Smooth muscle cell of the brain vasculature (primary cell): ENCODE results near the gene RNF183.
"Not testable (repeated sequence)": the region's sequence is repeated elsewhere in the genome, so short reads cannot be mapped to it uniquely, and the experiment has no call there.

ENCODE experiments used
- DNase-seq: peaks from one replicate; pipeline ENCODE4 v3.0.0-alpha.2; 2012; ENCODE audit warnings: low read depth, low spot score

The RNF183 gene

DNA sequence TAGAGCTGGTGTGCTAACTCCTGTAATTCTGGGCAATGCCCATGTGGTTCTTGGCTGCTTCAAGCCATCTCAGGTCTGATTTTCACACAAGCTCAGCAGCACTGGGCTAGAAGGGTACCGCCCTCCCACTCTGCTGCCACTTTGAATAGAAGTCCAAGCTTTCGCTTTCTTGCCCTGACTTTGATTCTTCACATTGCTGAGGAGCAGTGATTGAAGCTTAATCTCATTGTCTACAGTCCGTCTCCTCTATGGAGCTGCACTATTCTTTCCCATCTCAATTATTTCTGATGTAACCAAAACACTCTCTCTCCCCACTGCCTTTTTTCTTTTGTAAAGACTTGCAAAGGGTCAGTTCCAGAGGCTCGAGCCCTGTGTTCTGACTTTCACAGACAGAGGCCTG lies 12.9 kb upstream of the RNF183 start:
- no peak for DNase-seq

- no peak for DNase-seq
Measured at GRCh38 chr9:113315231-113315630, 12.1 kb upstream of the RNF183 start.

- no peak for DNase-seq
Measured at GRCh38 chr9:113313261-113313660, 10.1 kb upstream of the RNF183 start.

GRCh38 chr9:113311961-113312360 lies 8.8 kb upstream of the RNF183 start:
- no peak for DNase-seq

GRCh38 chr9:113310538-113310937 lies 7.4 kb upstream of the RNF183 start:
- DNase-seq, result no peak

DNA sequence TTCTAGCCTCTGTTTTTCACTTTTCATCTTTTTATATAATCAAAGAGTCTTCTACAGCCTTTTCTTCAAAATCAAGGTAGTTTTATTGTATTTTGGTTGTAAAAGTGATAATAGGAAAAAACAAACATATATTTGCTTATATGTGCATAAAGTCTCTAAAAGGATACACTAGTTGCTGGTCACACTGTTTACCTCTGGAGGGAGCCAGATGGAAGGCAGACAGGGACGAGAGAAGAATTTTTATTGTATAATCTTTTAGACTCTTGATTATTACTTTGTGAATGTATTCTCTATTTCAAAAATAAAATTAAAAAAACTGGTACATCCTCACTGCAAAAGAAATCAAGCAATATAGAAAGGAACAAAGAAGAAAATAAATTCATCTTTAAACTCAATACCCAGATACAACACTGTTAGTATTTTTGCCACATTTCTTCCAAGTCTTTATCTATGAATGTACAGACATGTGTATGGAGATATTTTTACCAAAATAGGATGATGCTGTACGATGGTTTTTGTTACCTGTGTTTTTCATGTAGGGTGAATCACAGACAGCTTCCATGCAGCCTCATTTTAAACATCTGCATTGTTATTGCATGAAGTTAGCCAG lies 6.1 kb upstream of the RNF183 start:
- peak; percentile 13 for DNase-seq

DNA sequence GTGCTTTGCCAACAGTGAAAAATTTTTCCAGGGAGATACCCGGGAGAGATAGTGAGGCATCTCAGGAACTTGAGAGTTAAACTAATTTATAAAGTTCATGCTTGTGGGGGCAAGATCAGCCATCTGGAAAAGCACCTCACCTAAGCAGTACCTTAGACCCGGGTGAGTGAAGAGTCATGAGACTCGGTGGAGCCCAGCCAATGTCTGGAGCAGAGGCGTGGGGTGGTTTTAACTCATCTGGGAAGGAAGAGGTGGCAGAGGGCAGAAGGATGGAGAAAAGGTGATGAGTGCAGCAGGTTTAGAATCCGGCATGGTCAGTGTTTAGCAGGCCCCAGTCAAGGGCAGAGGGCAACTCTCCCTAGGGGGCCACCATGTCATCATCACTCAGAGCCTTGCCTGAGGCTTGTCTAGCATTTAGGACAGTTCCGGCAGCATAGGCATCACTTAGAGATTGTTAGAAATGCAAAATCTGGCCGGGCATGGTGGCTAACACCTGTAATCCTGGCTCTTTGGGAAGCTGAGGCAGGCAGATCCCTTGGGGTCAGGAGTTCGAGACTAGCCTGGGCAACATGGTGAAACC lies 4.3 kb upstream of the RNF183 start:
- DNase-seq, result no peak

- no peak for DNase-seq
Measured at GRCh38 chr9:113306566-113306965, 3.4 kb upstream of the RNF183 start.

GRCh38 chr9:113301548-113301947 lies 1.6 kb downstream of the RNF183 start:
- no peak for DNase-seq

DNA sequence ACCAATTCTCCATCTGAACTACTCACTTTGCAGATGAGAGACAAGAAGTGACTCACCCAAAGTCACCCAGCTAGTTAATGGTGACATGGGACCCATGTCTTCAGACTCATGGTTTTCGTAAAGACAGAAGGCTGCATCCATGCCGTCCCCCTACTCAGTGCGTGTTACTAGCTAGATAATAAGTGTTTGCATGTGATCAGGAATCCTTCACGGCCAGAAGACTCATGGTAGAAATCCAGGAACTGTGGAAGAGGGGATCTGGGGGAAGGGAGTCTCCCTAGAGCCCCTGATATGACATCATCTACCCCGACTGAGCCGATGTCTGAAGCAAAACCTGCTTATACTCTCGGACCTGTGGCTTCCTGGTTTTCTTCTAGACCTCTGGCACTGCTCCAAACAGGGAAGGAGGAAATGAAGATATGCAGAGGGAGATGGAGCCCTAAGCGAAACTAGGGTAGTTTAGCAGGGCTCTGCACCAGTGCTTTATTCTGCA lies 3.3 kb downstream of the RNF183 start:
- no peak for DNase-seq

- no peak for DNase-seq
Measured at GRCh38 chr9:113298924-113299770, 4.0 kb downstream of the RNF183 start.

GRCh38 chr9:113298311-113298710 lies 4.9 kb downstream of the RNF183 start:
- no peak for DNase-seq

DNA sequence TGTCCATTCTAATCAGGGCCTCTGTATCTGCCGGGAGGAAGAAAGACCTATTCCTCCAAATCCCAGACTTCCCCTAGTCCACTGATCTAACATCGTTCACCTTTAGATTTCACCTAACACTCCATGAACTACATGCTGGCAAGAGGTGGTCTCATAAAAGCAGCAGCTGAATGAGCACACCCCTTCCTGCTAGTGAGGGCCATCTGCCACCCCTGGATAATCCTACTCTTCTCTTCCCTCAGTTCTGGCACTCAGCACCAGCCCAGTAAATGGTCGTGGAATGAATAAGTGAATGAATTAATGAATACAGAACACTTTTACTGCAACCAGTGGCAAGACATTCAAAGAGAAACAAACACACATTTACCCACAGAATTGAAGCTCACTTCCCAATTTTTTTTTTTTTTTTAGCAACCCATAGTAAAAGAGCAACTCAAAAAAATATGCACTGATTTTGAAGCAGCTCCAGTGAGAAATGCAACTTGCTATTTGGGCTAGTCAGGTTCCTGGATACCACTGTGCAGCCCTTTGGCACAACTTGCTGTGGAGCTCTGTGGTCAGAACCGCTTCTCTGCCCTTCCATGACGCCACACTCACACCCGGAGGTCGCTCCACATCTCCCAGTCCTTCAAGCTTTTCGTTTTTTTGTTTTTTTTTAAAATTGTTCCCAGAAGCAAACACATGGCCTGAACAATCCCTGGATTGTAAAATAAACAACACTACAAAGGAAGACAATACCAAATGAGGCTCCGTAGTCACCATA lies 6.2 kb downstream of the RNF183 start:
- DNase-seq, result peak; percentile 10

DNA sequence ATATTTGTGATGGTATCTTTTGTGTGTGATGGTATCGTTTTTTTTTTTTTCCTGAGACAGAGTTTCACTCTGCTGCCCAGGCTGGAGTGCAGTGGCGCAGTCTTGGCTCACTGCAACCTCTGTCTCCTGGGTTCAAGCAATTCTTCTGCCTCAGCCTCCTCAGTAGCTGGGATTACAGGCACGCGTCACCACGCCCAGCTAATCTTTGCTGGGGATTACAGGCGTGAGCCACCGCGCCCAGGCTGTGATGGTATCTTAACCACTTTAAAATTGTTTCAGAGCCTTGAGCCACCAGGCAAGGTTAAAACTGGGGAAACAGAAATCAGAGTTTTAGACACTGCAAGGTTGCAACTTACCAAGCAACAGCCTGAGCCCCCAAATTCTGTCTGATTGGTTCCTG lies 6.9 kb downstream of the RNF183 start:
- not testable (repeated sequence) for DNase-seq

DNA sequence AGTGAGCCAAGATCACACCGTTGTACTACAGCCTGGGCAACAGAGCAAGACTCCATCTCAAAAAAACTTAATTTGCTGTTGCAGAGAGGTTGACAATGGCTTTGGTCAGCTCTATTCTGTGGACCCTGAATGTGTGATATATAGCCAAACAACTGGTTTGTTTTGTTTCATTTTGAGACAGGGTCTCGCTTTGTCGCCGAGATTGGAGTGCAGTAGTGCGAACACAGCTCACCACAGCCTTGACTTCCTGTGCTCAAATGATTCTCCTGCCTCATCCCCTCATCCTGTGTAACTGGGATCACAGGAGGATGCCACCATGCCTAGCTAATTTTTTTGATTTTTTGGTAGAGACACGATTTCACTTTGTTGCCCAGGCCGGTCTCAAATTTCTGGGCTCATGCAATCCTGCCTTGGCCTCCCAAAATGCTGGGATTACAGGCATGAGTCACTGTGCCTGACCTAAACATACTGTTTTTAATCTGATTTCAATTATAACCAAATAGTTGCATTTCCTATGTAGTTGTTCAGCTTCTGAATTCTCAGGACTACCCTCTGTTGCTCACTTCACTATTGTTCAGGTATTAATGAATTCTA lies 9.8 kb downstream of the RNF183 start:
- no peak for DNase-seq

GRCh38 chr9:113290052-113290607 lies 13.0 kb downstream of the RNF183 start:
- no peak for DNase-seq

DNA sequence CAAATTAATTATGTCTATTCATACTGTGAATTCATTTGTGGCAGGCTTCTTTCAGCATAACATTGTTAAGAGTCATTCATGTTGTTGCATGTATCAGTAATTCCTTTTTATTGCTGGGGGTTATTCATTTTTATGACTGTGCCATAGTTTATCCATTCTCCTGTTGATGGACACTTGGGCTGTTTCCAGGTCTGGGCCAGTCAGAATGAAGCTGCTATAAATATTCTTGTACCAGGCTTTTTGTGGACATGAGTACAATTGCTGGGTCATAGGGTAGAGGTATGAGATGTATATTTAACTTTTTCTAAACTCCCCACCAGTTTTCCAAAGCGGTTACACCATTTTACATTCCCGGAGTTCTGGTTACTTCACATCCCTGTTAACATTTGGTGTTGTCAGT lies 14.1 kb downstream of the RNF183 start:
- no peak for DNase-seq

- no peak for DNase-seq
Measured at GRCh38 chr9:113281356-113281755, 21.8 kb downstream of the RNF183 start.

- DNase-seq, result no peak
Measured at GRCh38 chr9:113278840-113279239, 24.3 kb downstream of the RNF183 start.

- peak; percentile 98 for DNase-seq
Measured at GRCh38 chr9:113275157-113276131, 27.7 kb downstream of the RNF183 start, which contains the start of the genes CDC26 and PRPF4. TSS of gene CDC26 (minus strand) at chr9:113275572. CDS start at chr9:113272507, 3,065 bp downstream. TSS of gene PRPF4 (plus strand) at chr9:113275658. CDS start at chr9:113275744, 86 bp downstream.
